ENCODE results near the gene KLRC2.
"Not testable (repeated sequence)": the region's sequence is repeated elsewhere in the genome, so short reads cannot be mapped to it uniquely, and the experiment has no call there.

KLRC2 gene

GRCh38 chr12:10435816-10436215 is at the start of gene KLRC2:
Gene KLRC2, minus strand, starts transcription at chr12:10436010. Its CDS starts 24 bp downstream, at chr12:10435986.
- not testable (repeated sequence) for DNase-seq (ENCODE audit: low read depth, low spot score)

GRCh38 chr12:10481901-10482300 is 46.1 kb upstream of the KLRC2 start:
- peak; percentile 5 for DNase-seq (ENCODE audit: low read depth, low spot score)

- DNase-seq (ENCODE audit: low read depth, low spot score), result not testable (repeated sequence)
These were observed 37.0 kb upstream of the KLRC2 start for GRCh38 chr12:10472808-10473207.

- no peak for DNase-seq (ENCODE audit: low read depth, low spot score)
These were observed 33.9 kb upstream of the KLRC2 start for GRCh38 chr12:10469701-10470100.

- no peak for DNase-seq (ENCODE audit: low read depth, low spot score)
These were observed 30.5 kb upstream of the KLRC2 start for GRCh38 chr12:10466311-10466710.

GRCh38 chr12:10457760-10458159 is 21.9 kb upstream of the KLRC2 start:
- DNase-seq (ENCODE audit: low read depth, low spot score), result peak; percentile 47

GRCh38 chr12:10456856-10457255 is 21.0 kb upstream of the KLRC2 start:
- no peak for DNase-seq (ENCODE audit: low read depth, low spot score)

- DNase-seq (ENCODE audit: low read depth, low spot score), result no peak
These were observed 20.0 kb upstream of the KLRC2 start for GRCh38 chr12:10455766-10456165.

- DNase-seq (ENCODE audit: low read depth, low spot score), result no peak
These were observed 18.7 kb upstream of the KLRC2 start for GRCh38 chr12:10454531-10454930.

GRCh38 chr12:10453156-10453555 is 17.3 kb upstream of the KLRC2 start, which contains the start of gene KLRC1:
Gene KLRC1, minus strand, starts transcription at chr12:10453377. Its CDS starts 2,221 bp downstream, at chr12:10451156.
- DNase-seq (ENCODE audit: low read depth, low spot score), result no peak

GRCh38 chr12:10448236-10448635 is 12.4 kb upstream of the KLRC2 start:
- DNase-seq (ENCODE audit: low read depth, low spot score), result no peak

- not testable (repeated sequence) for DNase-seq (ENCODE audit: low read depth, low spot score)
These were observed 10.2 kb upstream of the KLRC2 start for GRCh38 chr12:10446052-10446451.

GRCh38 chr12:10441144-10441543 is 5.3 kb upstream of the KLRC2 start:
- not testable (repeated sequence) for DNase-seq (ENCODE audit: low read depth, low spot score)

- DNase-seq (ENCODE audit: low read depth, low spot score), result not testable (repeated sequence)
These were observed 3.9 kb upstream of the KLRC2 start for GRCh38 chr12:10439608-10440274.

- DNase-seq (ENCODE audit: low read depth, low spot score), result not testable (repeated sequence)
These were observed 1.8 kb upstream of the KLRC2 start for GRCh38 chr12:10437601-10438000.

- not testable (repeated sequence) for DNase-seq (ENCODE audit: low read depth, low spot score)
These were observed 5.2 kb downstream of the KLRC2 start for GRCh38 chr12:10430623-10431022.

- DNase-seq (ENCODE audit: low read depth, low spot score), result not testable (repeated sequence)
These were observed 9.9 kb downstream of the KLRC2 start for GRCh38 chr12:10425938-10426337.

GRCh38 chr12:10424260-10424899 is 11.4 kb downstream of the KLRC2 start:
- DNase-seq (ENCODE audit: low read depth, low spot score), result not testable (repeated sequence)

GRCh38 chr12:10422159-10422558 is 13.7 kb downstream of the KLRC2 start:
- not testable (repeated sequence) for DNase-seq (ENCODE audit: low read depth, low spot score)

- not testable (repeated sequence) for DNase-seq (ENCODE audit: low read depth, low spot score)
These were observed 15.5 kb downstream of the KLRC2 start, which contains the start of gene KLRC3 for GRCh38 chr12:10420334-10420733. Gene KLRC3, minus strand, starts transcription at chr12:10420595. Its CDS starts 45 bp downstream, at chr12:10420550.

- no peak for DNase-seq (ENCODE audit: low read depth, low spot score)
These were observed 26.4 kb downstream of the KLRC2 start, which contains the start of gene KLRC4 for GRCh38 chr12:10409392-10409791. Gene KLRC4, minus strand, starts transcription at chr12:10409757. Its CDS starts 182 bp downstream, at chr12:10409575.

GRCh38 chr12:10408842-10409241 is 27.0 kb downstream of the KLRC2 start:
- DNase-seq (ENCODE audit: low read depth, low spot score), result no peak

- no peak for DNase-seq (ENCODE audit: low read depth, low spot score)
These were observed 29.1 kb downstream of the KLRC2 start for GRCh38 chr12:10406725-10407124.

Measured in ELF-1 (cell line).